Measurements from ENCODE around the gene GET4. TPM values are rescaled to one million over a fixed set of nuclear protein-coding genes. Genes with fewer than 3 reads are reported as not detected.

The GET4 gene
- total RNA-seq, 4 donors from 2014 or later = 46.1 to 67.7 (median 51.6) TPM

GRCh38 chr7:910441-910861, 34.1 kb downstream of the GET4 start:
- no peak for DNase-seq (ENCODE audit: low spot score in 2 of 2)
- intact Hi-C loops (cut with DNase I; ENCODE audit: low total_unique reads) = no loop called here
- H3K4me3 ChIP-seq (ENCODE audit: low read depth, poor library complexity, severe bottlenecking) = no peak overlapping the region
- no peak for TF ChIP-seq POLR2A (IDR thresholded peaks at IDR 0.05)
- WGBS, 2 donors = 82 to 87% methylated on average over 10 to 11 of the region's 11 CpGs

- DNase-seq (ENCODE audit: low spot score in 2 of 2) = no peak
- TF ChIP-seq CTCF (IDR thresholded peaks at IDR 0.05) (no peak), POLR2A (IDR thresholded peaks at IDR 0.05) (no peak)
- intact Hi-C loops (cut with DNase I; ENCODE audit: low total_unique reads) = no loop called here
- H3K4me3 ChIP-seq (ENCODE audit: low read depth, poor library complexity, severe bottlenecking) = no peak overlapping the region
- WGBS, 2 donors = 84 to 85% methylated on average over 14 to 19 of the region's 19 CpGs
Measured at GRCh38 chr7:910931-911431, 34.6 kb downstream of the GET4 start.

GRCh38 chr7:911791-912480, 35.6 kb downstream of the GET4 start:
- H3K4me3 ChIP-seq (ENCODE audit: low read depth, poor library complexity, severe bottlenecking) = no peak overlapping the region
- no peak for DNase-seq (ENCODE audit: low spot score in 2 of 2)
- TF ChIP-seq CTCF (IDR thresholded peaks at IDR 0.05) = no peak
- no peak for TF ChIP-seq POLR2A (IDR thresholded peaks at IDR 0.05)
- 87 to 88% methylated on average over 34 to 40 of the region's 41 CpGs for WGBS, 2 donors
- intact Hi-C loops (cut with DNase I; ENCODE audit: low total_unique reads) = no loop called here

GRCh38 chr7:913736-914520, 37.6 kb downstream of the GET4 start:
- WGBS, 2 donors = 40 to 43% methylated on average over 27 to 29 of the region's 31 CpGs
- DNase-seq (ENCODE audit: low spot score in 2 of 2) = no peak

GRCh38 chr7:914521-915194, 38.3 kb downstream of the GET4 start:
- WGBS, 2 donors = 51 to 57% methylated on average over 5 to 9 of the region's 16 CpGs
- no peak for DNase-seq (ENCODE audit: low spot score in 2 of 2)
- TF ChIP-seq CTCF (IDR thresholded peaks at IDR 0.05) (no peak), POLR2A (IDR thresholded peaks at IDR 0.05) (no peak)
- H3K4me3 ChIP-seq (ENCODE audit: low read depth, poor library complexity, severe bottlenecking) = no peak overlapping the region
- intact Hi-C loops (cut with DNase I; ENCODE audit: low total_unique reads) = no loop called here

More at GRCh38 chr7:913736-914520, 37.6 kb downstream of the GET4 start:
- TF ChIP-seq POLR2A (IDR thresholded peaks at IDR 0.05) = no peak
- no peak for TF ChIP-seq CTCF (IDR thresholded peaks at IDR 0.05)
- intact Hi-C loops (cut with DNase I; ENCODE audit: low total_unique reads) = no loop called here
- no peak overlapping the region for H3K4me3 ChIP-seq (ENCODE audit: low read depth, poor library complexity, severe bottlenecking)

Data from lower leg skin (tissue), 4 donors.